Measurements from ENCODE around the gene UFM1. TPM values are rescaled to one million over a fixed set of nuclear protein-coding genes. Genes with fewer than 3 reads are reported as not detected.

UFM1 gene
- total and polyA plus RNA-seq, 9 of the 15 experiments (the other 6 are each of a cell fraction or from before 2014, with no cell fraction given), result 26.3 to 58.5 (median 36.1) TPM

GRCh38 chr13:38340624-38341023 lies 9.0 kb upstream of the UFM1 start (continued):
- no peak for TF ChIP-seq HNRNPK (IDR thresholded peaks at IDR 0.05; ENCODE audit: low read depth, low read length, poor library complexity, severe bottlenecking)
- no peak for TF ChIP-seq EP300 (IDR thresholded peaks at IDR 0.05; ENCODE audit: low read length)
- no peak for TF ChIP-seq RBM17 (IDR thresholded peaks at IDR 0.05; ENCODE audit: borderline replicate concordance, low read depth, low read length)
- no peak for TF ChIP-seq ZNF282 (CRISPR knock-in tag; IDR thresholded peaks at IDR 0.05)

- H3K9me1 ChIP-seq (ENCODE audit: control insufficient read depth, insufficient read depth, low read length), result no peaks in the 10 kb centered on the region
- H3K4me2 ChIP-seq (ENCODE audit: insufficient read depth, low read length), result peak overlapping the region; percentile 48
- H2AFZ ChIP-seq (ENCODE audit: low read depth, low read length), result peak overlapping the region; percentile 57; the same call in 1 of the 2 replicates
- BruUV-seq (replicated peaks), result no TSS peak
- ATAC-seq (peak; percentile 85), DNase-seq (ENCODE audit: extremely low read depth in 1 of 4, low spot score in 3 of 4) (peak; percentile 11 to 47 (median 21)), FAIRE-seq (peak; percentile 70)
- 0% methylated on average over 1 of the region's 3 CpGs for WGBS (ENCODE audit: insufficient coverage, low coverage, missing lambda C conversion rate)
- H3K27me3 ChIP-seq (ENCODE audit: control insufficient read depth in 2 of 2, insufficient read depth in 2 of 2, low read length in 2 of 2), result no peaks in the 10 kb centered on the region
- ChIA-PET CTCF (ENCODE audit: low intra/inter-chr PET ratio) (no interaction called here), POLR2A (interaction anchor here (0.6 to 0.9 kb wide), 2 partner anchors 9 to 161 kb away, joined by 3 to 10 read pairs; partner anchors contain the start of gene UFM1)
- no peaks in the 10 kb centered on the region for H4K20me1 ChIP-seq (replicated peaks; ENCODE audit: control insufficient read depth, insufficient read depth, low read length)
- H3K36me3 ChIP-seq (ENCODE audit: control insufficient read depth, insufficient read depth, low read length), result no peaks in the 10 kb centered on the region
- no peaks in the 10 kb centered on the region for H3K9me3 ChIP-seq (replicated peaks; ENCODE audit: control insufficient read depth, insufficient read depth, low read depth, low read length)
- in situ Hi-C loops (cut with MboI), result no loop called here
- no peak overlapping the region for H3K4me3 ChIP-seq
- intact Hi-C loops (cut with micrococcal nuclease), result no loop called here
- peak overlapping the region; percentile 18 to 64; a peak in 1 of 4 replicates for H3K9ac ChIP-seq (ENCODE audit: insufficient read depth in 1 of 2, low read depth in 2 of 2, low read length in 2 of 2)
- H3K4me1 ChIP-seq (replicated peaks in 1 of 2; ENCODE audit: control insufficient read depth in 2 of 2, insufficient read depth in 2 of 2, low read length in 2 of 2), result peaks cover 0 to 3% of the 10 kb centered on the region in 2 experiments; a peak in 3 of 5 replicates
- H3K79me2 ChIP-seq (ENCODE audit: control insufficient read depth, insufficient read depth, low read length), result no peaks in the 10 kb centered on the region
- H3K27ac ChIP-seq (ENCODE audit: extremely low read depth, low read depth, low read length), result peak overlapping the region; percentile 40; the same call in 2 of the 3 replicates
- TF ChIP-seq SMARCA4 (IDR thresholded peaks at IDR 0.05) (peak; percentile 40; the same call in 1 of the 2 replicates), SMARCE1 (IDR thresholded peaks at IDR 0.05) (0 out of 2 replicates have a peak, but pooled peaks have one; percentile 21), NFATC3 (IDR thresholded peaks at IDR 0.05) (no peak), NFIC (IDR thresholded peaks at IDR 0.05) (0 out of 2 replicates have a peak, but pooled peaks have one; percentile 22), CBFA2T3 (IDR thresholded peaks at IDR 0.05) (peak; percentile 77), ZNF584 (CRISPR knock-in tag; IDR thresholded peaks at IDR 0.05; ENCODE audit: low read depth) (no peak), HMBOX1 (IDR thresholded peaks at IDR 0.05) (peak; percentile 16; the same call in 1 of the 2 replicates), E2F3 (CRISPR knock-in tag; IDR thresholded peaks at IDR 0.05) (no peak), TEAD4 (IDR thresholded peaks at IDR 0.05; ENCODE audit: low read length) (peak; percentile 71), TEAD4 (CRISPR knock-in tag; IDR thresholded peaks at IDR 0.05; ENCODE audit: borderline replicate concordance) (no peak), CHD4 (IDR thresholded peaks at IDR 0.05; ENCODE audit: insufficient read depth, insufficient replicate concordance, low read depth, low read length, poor library complexity, severe bottlenecking) (no peak), ZNF551 (CRISPR knock-in tag; IDR thresholded peaks at IDR 0.05) (no peak), NFRKB (IDR thresholded peaks at IDR 0.05; ENCODE audit: low read depth) (no peak), TAL1 (IDR thresholded peaks at IDR 0.05) (peak; percentile 33; the same call in 1 of the 2 replicates), EHMT2 (IDR thresholded peaks at IDR 0.05) (peak; percentile 16; the same call in 1 of the 2 replicates), TRIM24 (IDR thresholded peaks at IDR 0.05) (0 out of 4 replicates have a peak, but pooled peaks of 1 of the 2 experiments have one; percentile 20), DPF2 (IDR thresholded peaks at IDR 0.05) (peak; percentile 40; the same call in 1 of the 2 replicates), CBFA2T2 (conservative IDR thresholded peaks at IDR 0.05) (peak; percentile 62), MTA2 (IDR thresholded peaks at IDR 0.05; ENCODE audit: low read depth) (0 out of 2 replicates have a peak, but pooled peaks have one; percentile 30), POLR2G (IDR thresholded peaks at IDR 0.05; ENCODE audit: low read depth, low read length) (no peak), ARID1B (IDR thresholded peaks at IDR 0.05) (peak; percentile 60), TEAD1 (CRISPR knock-in tag; IDR thresholded peaks at IDR 0.05) (no peak)
These were observed 8.4 kb upstream of the UFM1 start for GRCh38 chr13:38341149-38341692.
